Keratinocyte (primary cell): ENCODE measurements around the gene FBN1. TPM values are rescaled to one million over a fixed set of nuclear protein-coding genes. Genes with fewer than 3 reads are reported as not detected.

Source experiments
- DNase-seq: peaks from one replicate; pipeline ENCODE4 v3.0.0-alpha.2; 2011; ENCODE audit warnings: low read depth, missing footprints, low spot score
- FAIRE-seq: peaks from 2 replicates; lab custom pipeline; 2011; peaks lifted over from hg19 to GRCh38; lab: Jason Lieb, UNC
- H2AFZ ChIP-seq: 2 replicates; pipeline ENCODE4 v1.6.0; 2012; ENCODE audit warnings: low read length, control low read depth, inconsistent platforms; ENCODE audit not compliant: control insufficient read depth
- H3K27ac ChIP-seq: 2 replicates; pipeline ENCODE4 v1.5.1; 2011; ENCODE audit warnings: low read length; ENCODE audit not compliant: control insufficient read depth, insufficient read depth
- H3K27me3 ChIP-seq: 3 replicates; pipeline ENCODE4 v1.6.0; 2011; ENCODE audit warnings: low read length; ENCODE audit not compliant: control insufficient read depth, insufficient read depth; ENCODE audit errors: extremely low read depth
- H3K36me3 ChIP-seq, 2 experiments: 2 replicates in 1 of 2; 3 replicates in 1 of 2; pipeline ENCODE4 v1.5.1; 2011; ENCODE audit warnings: low read length in 2 of 2, mild to moderate bottlenecking in 1 of 2; ENCODE audit not compliant: control insufficient read depth in 2 of 2, insufficient read depth in 2 of 2; ENCODE audit errors: extremely low read depth in 1 of 2
- H3K4me1 ChIP-seq: 3 replicates; pipeline ENCODE4 v1.5.1; 2011; ENCODE audit warnings: low read length; ENCODE audit not compliant: control insufficient read depth, insufficient read depth; ENCODE audit errors: extremely low read depth
- H3K4me2 ChIP-seq: 3 replicates; pipeline ENCODE4 v1.6.0; 2011; ENCODE audit warnings: low read depth, low read length; ENCODE audit not compliant: control insufficient read depth, insufficient read depth; ENCODE audit errors: extremely low read depth
- H3K4me3 ChIP-seq, 3 experiments: fragments of 200-600 bp in 1 of 3; sonication (generic) in 1 of 3; 2 replicates in 2 of 3; 3 replicates in 1 of 3; pipeline ENCODE4 v1.5.1; 2011 to 2016; ENCODE audit warnings: low read length in 3 of 3, mild to moderate bottlenecking in 3 of 3, control low read depth in 2 of 3, inconsistent platforms in 1 of 3, low read depth in 1 of 3, mixed read lengths in 1 of 3, mixed run types in 1 of 3, moderate library complexity in 1 of 3; ENCODE audit not compliant: control insufficient read depth in 2 of 3, insufficient read depth in 2 of 3; ENCODE audit errors: extremely low read depth in 1 of 3
- H3K79me2 ChIP-seq: 2 replicates; pipeline ENCODE4 v1.6.0; 2012; ENCODE audit warnings: low read length; ENCODE audit not compliant: control insufficient read depth, insufficient read depth
- H3K9ac ChIP-seq: 3 replicates; pipeline ENCODE4 v1.6.0; 2011; ENCODE audit warnings: low read length; ENCODE audit not compliant: control insufficient read depth, insufficient read depth; ENCODE audit errors: extremely low read depth
- H3K9me1 ChIP-seq: 3 replicates; pipeline ENCODE4 v1.6.0; 2011; ENCODE audit warnings: low read length; ENCODE audit not compliant: control insufficient read depth, insufficient read depth; ENCODE audit errors: extremely low read depth
- H3K9me3 ChIP-seq: 2 replicates; pipeline ENCODE4 v1.5.1; 2012; ENCODE audit warnings: low read depth, low read length; ENCODE audit not compliant: control insufficient read depth
- H4K20me1 ChIP-seq: 3 replicates; pipeline ENCODE4 v1.6.0; 2011; ENCODE audit warnings: low read length; ENCODE audit not compliant: control insufficient read depth, insufficient read depth; ENCODE audit errors: extremely low read depth
- EZH2 ChIP-seq: IDR thresholded peaks from one replicate; pipeline ENCODE4 v1.6.1; 2012; ENCODE audit warnings: inconsistent platforms, mild to moderate bottlenecking, low read length, moderate library complexity
- dilution Hi-C: fragments of 300-500 bp; cut with MboI; formaldehyde crosslinking; loops from one replicate; pipeline ENCODE4 v1.7.0; 2020; ENCODE audit warnings: low sequenced_read_pairs; ENCODE audit not compliant: extremely low pct_ligation_motif_present
- polyA plus RNA-seq, 5 experiments: library from polyadenylated mRNA; depleted of rRNA in 3 of 5; stranded (reverse) in 3 of 5; stranded (forward) in 1 of 5; unstranded in 1 of 5; fragments of >200 nt; gene quantifications; 1 replicate in 1 of 5; 2 replicates in 3 of 5; 3 replicates in 1 of 5; pipeline versions ENCODE4 v1.2.1 to v1.2.3, GENCODE V29; 2011 to 2012; ENCODE audit warnings: missing spikeins in 2 of 5, low read depth in 1 of 5, low replicate concordance in 1 of 5
- TF ChIP-seq, protein P1 (sequence below), 3 experiments: IDR thresholded peaks in 1 of 3; conservative IDR thresholded peaks in 1 of 3; optimal IDR thresholded peaks in 1 of 3; 2 replicates in 2 of 3; 3 replicates in 1 of 3; pipeline versions ENCODE3 to v1.5.1; 2011; ENCODE audit warnings: low read length in 3 of 3, mild to moderate bottlenecking in 3 of 3, moderate library complexity in 2 of 3, control low read depth in 1 of 3, inconsistent platforms in 1 of 3; ENCODE audit not compliant: insufficient read depth in 2 of 3; ENCODE audit errors: extremely low read depth in 1 of 3

The FBN1 gene
- polyA plus RNA-seq, 1 donor (not counting 4 experiments of a cell fraction or from before 2014, with no cell fraction given) = 3.5 TPM

DNA sequence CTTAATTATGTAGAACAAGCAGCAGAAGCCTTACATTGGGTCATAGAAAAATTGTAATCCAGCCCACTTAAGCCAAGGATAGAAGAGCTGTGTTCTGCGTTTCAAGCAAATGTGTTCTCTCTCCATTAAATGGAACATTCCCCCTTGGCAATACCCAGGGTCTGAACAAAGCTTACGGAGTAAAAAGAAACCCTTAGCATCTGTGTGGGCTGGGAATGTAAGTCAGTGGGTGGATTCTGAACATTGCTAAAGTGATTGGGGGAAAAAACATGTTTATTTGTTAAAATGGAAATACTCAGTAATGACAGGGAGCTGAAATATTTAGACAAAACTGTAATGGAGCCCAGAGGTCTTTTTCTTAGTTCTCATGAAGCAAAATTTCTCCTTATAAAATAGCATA lies 166.9 kb downstream of the FBN1 start:
- H4K20me1 ChIP-seq = no peaks in the 10 kb centered on the region
- H3K9ac ChIP-seq = no peak overlapping the region
- no peak overlapping the region for H2AFZ ChIP-seq
- DNase-seq = no peak
- H3K27ac ChIP-seq = no peak overlapping the region
- no peaks in the 10 kb centered on the region for H3K79me2 ChIP-seq
- no peaks in the 10 kb centered on the region for H3K4me1 ChIP-seq
- no peaks in the 10 kb centered on the region for H3K9me1 ChIP-seq
- FAIRE-seq = no peak
- H3K27me3 ChIP-seq = no peaks in the 10 kb centered on the region
- TF ChIP-seq, protein P1, sequence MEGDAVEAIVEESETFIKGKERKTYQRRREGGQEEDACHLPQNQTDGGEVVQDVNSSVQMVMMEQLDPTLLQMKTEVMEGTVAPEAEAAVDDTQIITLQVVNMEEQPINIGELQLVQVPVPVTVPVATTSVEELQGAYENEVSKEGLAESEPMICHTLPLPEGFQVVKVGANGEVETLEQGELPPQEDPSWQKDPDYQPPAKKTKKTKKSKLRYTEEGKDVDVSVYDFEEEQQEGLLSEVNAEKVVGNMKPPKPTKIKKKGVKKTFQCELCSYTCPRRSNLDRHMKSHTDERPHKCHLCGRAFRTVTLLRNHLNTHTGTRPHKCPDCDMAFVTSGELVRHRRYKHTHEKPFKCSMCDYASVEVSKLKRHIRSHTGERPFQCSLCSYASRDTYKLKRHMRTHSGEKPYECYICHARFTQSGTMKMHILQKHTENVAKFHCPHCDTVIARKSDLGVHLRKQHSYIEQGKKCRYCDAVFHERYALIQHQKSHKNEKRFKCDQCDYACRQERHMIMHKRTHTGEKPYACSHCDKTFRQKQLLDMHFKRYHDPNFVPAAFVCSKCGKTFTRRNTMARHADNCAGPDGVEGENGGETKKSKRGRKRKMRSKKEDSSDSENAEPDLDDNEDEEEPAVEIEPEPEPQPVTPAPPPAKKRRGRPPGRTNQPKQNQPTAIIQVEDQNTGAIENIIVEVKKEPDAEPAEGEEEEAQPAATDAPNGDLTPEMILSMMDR (optimal IDR thresholded peaks at IDR 0.05 in 1 of 3, IDR thresholded peaks at IDR 0.05 in 1 of 3, conservative IDR thresholded peaks at IDR 0.05 in 1 of 3; ENCODE audit: extremely low read depth in 1 of 3, insufficient read depth in 2 of 3, low read length in 3 of 3) = no peak
- TF ChIP-seq EZH2 = no peak
- dilution Hi-C loops = no loop called here
- H3K9me3 ChIP-seq = no peaks in the 10 kb centered on the region
- no peak overlapping the region for H3K4me2 ChIP-seq
- no peaks in the 10 kb centered on the region for H3K36me3 ChIP-seq
- H3K4me3 ChIP-seq = no peak overlapping the region

DNA sequence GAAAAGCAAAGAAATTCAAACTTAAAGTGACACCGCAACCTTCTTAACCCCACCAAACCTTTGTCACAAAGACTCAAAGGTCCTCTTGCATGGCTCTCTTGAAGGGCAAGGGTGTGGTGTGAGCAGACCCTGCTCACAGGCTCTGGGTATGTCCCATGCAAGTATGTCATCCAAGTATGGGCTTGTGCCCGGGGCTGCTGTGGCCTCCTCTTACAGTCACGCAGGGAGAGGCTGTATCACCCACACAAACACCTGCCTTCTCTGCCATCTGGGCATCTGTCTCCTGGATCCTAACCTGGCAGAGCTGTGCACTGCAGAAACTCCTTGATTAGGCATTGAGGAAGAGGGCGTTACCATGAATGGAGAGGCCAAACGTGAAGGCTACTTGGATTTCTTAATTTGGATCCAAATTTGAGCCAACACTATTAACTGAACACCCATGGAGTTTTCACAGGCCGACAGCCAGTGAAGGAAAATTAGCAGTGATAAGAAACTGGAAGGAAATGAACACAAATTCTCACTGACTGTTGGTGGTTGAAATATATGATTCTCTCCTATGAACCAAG lies 167.6 kb downstream of the FBN1 start:
- H3K4me3 ChIP-seq = no peak overlapping the region
- H4K20me1 ChIP-seq = no peaks in the 10 kb centered on the region
- H3K36me3 ChIP-seq = no peaks in the 10 kb centered on the region
- H3K27me3 ChIP-seq = no peaks in the 10 kb centered on the region
- no peaks in the 10 kb centered on the region for H3K9me1 ChIP-seq
- TF ChIP-seq, protein P1 (optimal IDR thresholded peaks at IDR 0.05 in 1 of 3, IDR thresholded peaks at IDR 0.05 in 1 of 3, conservative IDR thresholded peaks at IDR 0.05 in 1 of 3; ENCODE audit: extremely low read depth in 1 of 3, insufficient read depth in 2 of 3, low read length in 3 of 3) = no peak
- TF ChIP-seq EZH2 = no peak
- FAIRE-seq (no peak), DNase-seq (no peak)
- H3K9ac ChIP-seq = no peak overlapping the region
- H2AFZ ChIP-seq = no peak overlapping the region
- H3K9me3 ChIP-seq = no peaks in the 10 kb centered on the region
- H3K27ac ChIP-seq = no peak overlapping the region
- dilution Hi-C loops = no loop called here
- H3K4me2 ChIP-seq = no peak overlapping the region
- no peaks in the 10 kb centered on the region for H3K79me2 ChIP-seq
- H3K4me1 ChIP-seq = peaks cover 3% of the 10 kb centered on the region
